GF-D8 (cell line): ENCODE measurements around the gene ANKEF1.

Experiments used
- DNase-seq: peaks from one replicate; lab custom pipeline; 2025; lab: John Stamatoyannopoulos, UW

The ANKEF1 gene

DNA sequence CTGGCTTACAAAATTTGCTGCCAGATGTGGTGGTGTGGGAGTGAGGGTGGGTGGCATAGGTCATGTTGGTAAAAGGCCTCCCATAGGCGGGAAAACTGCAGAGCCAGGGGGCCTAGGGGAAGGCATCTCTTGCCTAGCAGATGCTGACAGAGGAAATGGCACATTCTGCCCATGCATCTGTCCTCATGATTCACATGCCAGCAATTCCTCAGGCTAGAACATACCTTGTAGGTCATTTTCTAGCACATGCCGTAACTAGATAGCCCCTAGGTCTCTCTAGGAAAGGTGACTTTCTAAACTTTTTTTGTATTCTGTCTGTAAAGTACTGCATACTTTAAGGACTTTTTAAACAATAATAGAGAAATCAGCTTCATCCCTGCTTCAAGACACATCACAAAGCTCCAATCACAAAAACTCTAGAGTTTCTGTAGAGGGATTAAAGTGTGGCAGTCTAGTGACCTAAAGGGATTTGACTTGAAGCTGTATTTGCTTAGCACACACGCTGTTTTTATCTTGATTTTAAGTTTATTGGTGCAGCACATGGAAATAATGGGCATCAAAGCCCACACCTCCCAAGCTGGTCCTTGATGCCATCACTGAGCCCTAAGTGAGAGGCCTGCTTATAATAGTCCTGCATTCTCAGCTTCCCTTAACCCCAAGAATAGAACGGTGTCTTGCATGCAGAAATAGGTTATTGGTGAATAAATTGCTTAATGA is 55.2 kb downstream of the ANKEF1 start:
- no peak for DNase-seq

DNA sequence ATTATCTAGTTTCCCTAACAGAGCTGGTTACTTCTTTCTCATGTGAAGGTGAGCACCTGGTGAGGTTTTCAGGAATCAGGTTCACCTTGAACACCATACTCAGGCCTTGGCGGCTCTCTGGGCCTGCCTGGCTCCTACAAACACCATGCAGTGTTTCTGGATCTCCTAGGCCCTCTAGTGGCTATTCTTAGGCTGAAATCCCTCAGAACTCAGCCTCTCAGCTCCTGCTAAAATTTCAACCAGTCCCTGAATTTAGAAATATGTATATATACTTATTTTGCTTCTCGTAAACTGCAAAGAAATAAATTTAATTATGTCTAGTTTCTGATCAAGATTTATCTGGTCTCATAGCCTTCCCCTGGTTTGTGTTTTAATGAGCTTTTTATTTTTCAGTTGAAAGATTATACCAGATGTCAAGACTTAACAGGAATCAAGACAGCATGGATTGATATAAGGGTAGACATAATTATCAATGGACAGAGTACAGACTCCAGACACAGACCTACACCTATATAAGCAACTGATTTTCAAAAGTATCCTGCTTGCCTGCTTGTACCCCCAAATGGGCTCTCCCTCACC is 55.9 kb downstream of the ANKEF1 start:
- no peak for DNase-seq

GRCh38 chr20:10093087-10093591 is 58.4 kb downstream of the ANKEF1 start:
- no peak for DNase-seq

GRCh38 chr20:10094566-10095173 is 59.9 kb downstream of the ANKEF1 start:
- no peak for DNase-seq

GRCh38 chr20:10096790-10097189 is 62.0 kb downstream of the ANKEF1 start:
- DNase-seq = no peak

DNA sequence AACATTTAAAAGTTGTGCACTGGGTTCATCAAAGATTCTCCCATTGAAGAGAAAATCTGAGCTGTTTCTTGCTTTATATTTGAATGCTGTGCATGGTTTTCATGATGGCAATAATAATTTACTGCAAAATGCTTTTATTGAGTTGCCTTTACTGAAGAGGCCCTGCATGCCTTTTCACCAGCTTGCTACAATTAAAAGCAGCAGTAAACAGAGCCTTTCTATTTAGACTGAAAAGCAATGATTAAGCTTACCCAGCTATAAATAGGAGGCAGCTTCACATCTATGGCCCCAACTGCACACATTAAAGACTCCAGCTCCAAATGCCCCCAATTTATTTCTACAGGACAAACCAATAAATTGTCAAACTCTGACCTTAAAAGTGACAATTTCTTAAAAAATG is 70.3 kb downstream of the ANKEF1 start:
- DNase-seq = no peak
